ENCODE measurements around the gene MCF2L.

DNA sequence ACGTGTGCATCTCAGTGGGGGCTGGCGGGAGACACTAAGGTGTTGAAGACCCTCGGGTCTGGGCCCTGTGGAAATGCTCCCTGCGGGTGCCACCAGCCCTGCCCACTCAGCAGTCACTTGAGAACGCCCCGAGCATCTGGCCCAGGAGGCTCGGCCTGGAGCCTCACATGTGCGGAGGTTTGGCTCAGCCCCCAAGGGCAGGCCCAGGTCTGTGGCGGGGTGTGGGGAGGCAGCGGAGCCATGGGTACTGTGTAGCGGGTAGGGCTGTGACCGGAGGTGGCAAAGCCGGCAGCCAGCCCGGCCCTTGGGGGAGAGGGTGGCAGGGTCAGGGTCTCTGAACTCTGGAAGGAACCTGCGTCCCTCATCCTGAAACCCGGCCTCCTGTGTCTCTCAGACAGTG lies 37.6 kb downstream of the MCF2L start:
- TF ChIP-seq, protein P1, sequence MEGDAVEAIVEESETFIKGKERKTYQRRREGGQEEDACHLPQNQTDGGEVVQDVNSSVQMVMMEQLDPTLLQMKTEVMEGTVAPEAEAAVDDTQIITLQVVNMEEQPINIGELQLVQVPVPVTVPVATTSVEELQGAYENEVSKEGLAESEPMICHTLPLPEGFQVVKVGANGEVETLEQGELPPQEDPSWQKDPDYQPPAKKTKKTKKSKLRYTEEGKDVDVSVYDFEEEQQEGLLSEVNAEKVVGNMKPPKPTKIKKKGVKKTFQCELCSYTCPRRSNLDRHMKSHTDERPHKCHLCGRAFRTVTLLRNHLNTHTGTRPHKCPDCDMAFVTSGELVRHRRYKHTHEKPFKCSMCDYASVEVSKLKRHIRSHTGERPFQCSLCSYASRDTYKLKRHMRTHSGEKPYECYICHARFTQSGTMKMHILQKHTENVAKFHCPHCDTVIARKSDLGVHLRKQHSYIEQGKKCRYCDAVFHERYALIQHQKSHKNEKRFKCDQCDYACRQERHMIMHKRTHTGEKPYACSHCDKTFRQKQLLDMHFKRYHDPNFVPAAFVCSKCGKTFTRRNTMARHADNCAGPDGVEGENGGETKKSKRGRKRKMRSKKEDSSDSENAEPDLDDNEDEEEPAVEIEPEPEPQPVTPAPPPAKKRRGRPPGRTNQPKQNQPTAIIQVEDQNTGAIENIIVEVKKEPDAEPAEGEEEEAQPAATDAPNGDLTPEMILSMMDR (IDR thresholded peaks at IDR 0.05; ENCODE audit: insufficient read depth, low read length): no peak
- TF ChIP-seq POLR2AphosphoS5 (IDR thresholded peaks at IDR 0.05; ENCODE audit: low read depth) (no peak), SPI1 (IDR thresholded peaks at IDR 0.05; ENCODE audit: borderline replicate concordance, low read depth) (no peak)
- TF ChIP-seq, protein P2, sequence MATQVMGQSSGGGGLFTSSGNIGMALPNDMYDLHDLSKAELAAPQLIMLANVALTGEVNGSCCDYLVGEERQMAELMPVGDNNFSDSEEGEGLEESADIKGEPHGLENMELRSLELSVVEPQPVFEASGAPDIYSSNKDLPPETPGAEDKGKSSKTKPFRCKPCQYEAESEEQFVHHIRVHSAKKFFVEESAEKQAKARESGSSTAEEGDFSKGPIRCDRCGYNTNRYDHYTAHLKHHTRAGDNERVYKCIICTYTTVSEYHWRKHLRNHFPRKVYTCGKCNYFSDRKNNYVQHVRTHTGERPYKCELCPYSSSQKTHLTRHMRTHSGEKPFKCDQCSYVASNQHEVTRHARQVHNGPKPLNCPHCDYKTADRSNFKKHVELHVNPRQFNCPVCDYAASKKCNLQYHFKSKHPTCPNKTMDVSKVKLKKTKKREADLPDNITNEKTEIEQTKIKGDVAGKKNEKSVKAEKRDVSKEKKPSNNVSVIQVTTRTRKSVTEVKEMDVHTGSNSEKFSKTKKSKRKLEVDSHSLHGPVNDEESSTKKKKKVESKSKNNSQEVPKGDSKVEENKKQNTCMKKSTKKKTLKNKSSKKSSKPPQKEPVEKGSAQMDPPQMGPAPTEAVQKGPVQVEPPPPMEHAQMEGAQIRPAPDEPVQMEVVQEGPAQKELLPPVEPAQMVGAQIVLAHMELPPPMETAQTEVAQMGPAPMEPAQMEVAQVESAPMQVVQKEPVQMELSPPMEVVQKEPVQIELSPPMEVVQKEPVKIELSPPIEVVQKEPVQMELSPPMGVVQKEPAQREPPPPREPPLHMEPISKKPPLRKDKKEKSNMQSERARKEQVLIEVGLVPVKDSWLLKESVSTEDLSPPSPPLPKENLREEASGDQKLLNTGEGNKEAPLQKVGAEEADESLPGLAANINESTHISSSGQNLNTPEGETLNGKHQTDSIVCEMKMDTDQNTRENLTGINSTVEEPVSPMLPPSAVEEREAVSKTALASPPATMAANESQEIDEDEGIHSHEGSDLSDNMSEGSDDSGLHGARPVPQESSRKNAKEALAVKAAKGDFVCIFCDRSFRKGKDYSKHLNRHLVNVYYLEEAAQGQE (IDR thresholded peaks at IDR 0.05; ENCODE audit: insufficient replicate concordance, low read depth): no peak

Measured in HL-60 (cell line).